NB4 (cell line): Measurements from ENCODE around the gene LRMDA.

ENCODE experiments used
- MYC ChIP-seq: IDR thresholded peaks from 2 replicates; pipeline ENCODE4 v1.6.1; 2011; ENCODE audit warnings: low read depth, low read length
- POLR2A ChIP-seq: IDR thresholded peaks from 2 replicates; pipeline ENCODE4 v1.6.1; 2011; ENCODE audit warnings: mild to moderate bottlenecking; ENCODE audit not compliant: insufficient read length; ENCODE audit errors: extremely low read depth
- TF ChIP-seq, protein P1 (sequence below): IDR thresholded peaks from one replicate; pipeline ENCODE4 v1.5.1; 2012; ENCODE audit warnings: low read depth, low read length
- TF ChIP-seq, protein P2 (sequence below): IDR thresholded peaks from 2 replicates; pipeline ENCODE4 v1.6.1; 2011; ENCODE audit warnings: low read depth, low read length

DNA sequence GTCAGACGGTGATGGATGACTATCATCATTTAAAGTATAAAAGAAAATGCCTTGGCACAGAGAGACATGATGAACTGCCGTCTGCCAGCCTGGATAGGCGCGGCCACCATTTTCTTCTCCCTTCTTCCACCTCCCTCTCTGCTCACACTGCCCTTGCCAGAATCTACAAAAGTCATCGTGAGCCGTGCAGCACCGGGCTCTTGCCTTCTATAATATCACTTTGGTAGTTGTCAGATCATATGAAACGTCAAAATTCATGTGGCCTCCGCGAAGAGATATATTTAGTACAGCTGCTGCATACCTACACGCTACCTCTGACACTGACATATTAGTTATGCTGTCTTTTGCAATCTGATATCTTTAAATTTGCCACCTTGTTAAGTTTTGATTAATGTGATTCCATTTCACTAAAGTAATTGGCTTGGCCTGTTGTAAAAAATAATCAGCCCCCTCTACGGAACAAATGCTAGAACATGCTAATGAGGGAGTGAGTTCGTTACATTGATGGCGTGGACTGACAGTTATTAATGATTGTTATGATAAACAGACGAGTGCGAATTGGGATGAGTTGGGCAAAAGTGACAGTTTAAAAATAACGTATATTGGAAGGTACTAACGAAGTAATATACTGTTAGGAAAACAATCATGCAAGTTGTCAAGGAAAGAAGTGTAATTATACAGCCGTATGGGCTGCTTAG, 214.9 kb downstream of the LRMDA start:
- no peak for TF ChIP-seq POLR2A
- TF ChIP-seq, protein P1, sequence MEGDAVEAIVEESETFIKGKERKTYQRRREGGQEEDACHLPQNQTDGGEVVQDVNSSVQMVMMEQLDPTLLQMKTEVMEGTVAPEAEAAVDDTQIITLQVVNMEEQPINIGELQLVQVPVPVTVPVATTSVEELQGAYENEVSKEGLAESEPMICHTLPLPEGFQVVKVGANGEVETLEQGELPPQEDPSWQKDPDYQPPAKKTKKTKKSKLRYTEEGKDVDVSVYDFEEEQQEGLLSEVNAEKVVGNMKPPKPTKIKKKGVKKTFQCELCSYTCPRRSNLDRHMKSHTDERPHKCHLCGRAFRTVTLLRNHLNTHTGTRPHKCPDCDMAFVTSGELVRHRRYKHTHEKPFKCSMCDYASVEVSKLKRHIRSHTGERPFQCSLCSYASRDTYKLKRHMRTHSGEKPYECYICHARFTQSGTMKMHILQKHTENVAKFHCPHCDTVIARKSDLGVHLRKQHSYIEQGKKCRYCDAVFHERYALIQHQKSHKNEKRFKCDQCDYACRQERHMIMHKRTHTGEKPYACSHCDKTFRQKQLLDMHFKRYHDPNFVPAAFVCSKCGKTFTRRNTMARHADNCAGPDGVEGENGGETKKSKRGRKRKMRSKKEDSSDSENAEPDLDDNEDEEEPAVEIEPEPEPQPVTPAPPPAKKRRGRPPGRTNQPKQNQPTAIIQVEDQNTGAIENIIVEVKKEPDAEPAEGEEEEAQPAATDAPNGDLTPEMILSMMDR, result no peak
- TF ChIP-seq, protein P2, sequence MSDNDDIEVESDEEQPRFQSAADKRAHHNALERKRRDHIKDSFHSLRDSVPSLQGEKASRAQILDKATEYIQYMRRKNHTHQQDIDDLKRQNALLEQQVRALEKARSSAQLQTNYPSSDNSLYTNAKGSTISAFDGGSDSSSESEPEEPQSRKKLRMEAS, result no peak
- no peak for TF ChIP-seq MYC
